Kasumi-1 (cell line): ENCODE measurements around the gene ENOX2.
"Not testable (repeated sequence)": the region's sequence is repeated elsewhere in the genome, so short reads cannot be mapped to it uniquely, and the experiment has no call there.

Experiments used
- DNase-seq, 2 experiments: peaks; one replicate each; lab custom pipeline; 2025; lab: John Stamatoyannopoulos, UW

Gene ENOX2

GRCh38 chrX:130902783-130903613 is at the start of gene ENOX2:
TSS of gene ENOX2 (minus strand) at chrX:130903209. CDS start at chrX:130703216, 199,993 bp downstream.
- peak; percentile 95 to 96 for DNase-seq

GRCh38 chrX:130952266-130953043 is 49.4 kb upstream of the ENOX2 start:
- DNase-seq: no peak

- DNase-seq: no peak
Measured at GRCh38 chrX:130944230-130944629, 41.2 kb upstream of the ENOX2 start.

GRCh38 chrX:130937101-130937500 is 34.1 kb upstream of the ENOX2 start:
- DNase-seq: no peak

- peak in 1 of 2 experiments; percentile 20 for DNase-seq
Measured at GRCh38 chrX:130933358-130933757, 30.3 kb upstream of the ENOX2 start.

- DNase-seq: not testable (repeated sequence)
Measured at GRCh38 chrX:130920405-130920804, 17.4 kb upstream of the ENOX2 start.

GRCh38 chrX:130919676-130920075 is 16.7 kb upstream of the ENOX2 start:
- not testable (repeated sequence) for DNase-seq

GRCh38 chrX:130918498-130918897 is 15.5 kb upstream of the ENOX2 start:
- DNase-seq: not testable (repeated sequence)

GRCh38 chrX:130916636-130917422 is 13.8 kb upstream of the ENOX2 start:
- peak; percentile 46 to 47 for DNase-seq

GRCh38 chrX:130915302-130915701 is 12.3 kb upstream of the ENOX2 start:
- DNase-seq: no peak

GRCh38 chrX:130909469-130910136 is 6.6 kb upstream of the ENOX2 start:
- DNase-seq: no peak

- DNase-seq: no peak
Measured at GRCh38 chrX:130906776-130907175, 3.8 kb upstream of the ENOX2 start.

- no peak for DNase-seq
Measured at GRCh38 chrX:130902446-130902782, 595 bp downstream of the ENOX2 start.

GRCh38 chrX:130896802-130897501 is 6.1 kb downstream of the ENOX2 start:
- no peak for DNase-seq

GRCh38 chrX:130896026-130896425 is 7.0 kb downstream of the ENOX2 start:
- no peak for DNase-seq

GRCh38 chrX:130895299-130895698 is 7.7 kb downstream of the ENOX2 start:
- DNase-seq: no peak

GRCh38 chrX:130893356-130894085 is 9.5 kb downstream of the ENOX2 start:
- DNase-seq: no peak

GRCh38 chrX:130887376-130887775 is 15.6 kb downstream of the ENOX2 start:
- no peak for DNase-seq

- DNase-seq: no peak
Measured at GRCh38 chrX:130885996-130886395, 17.0 kb downstream of the ENOX2 start.

GRCh38 chrX:130885508-130885907 is 17.5 kb downstream of the ENOX2 start:
- DNase-seq: no peak
